Colon (tissue), 2 donors: ENCODE results near the gene AKR1B15.

ENCODE experiments used
- FAIRE-seq: peaks from 2 replicates; lab custom pipeline; 2012; peaks lifted over from hg19 to GRCh38; lab: Jason Lieb, UNC
- donor health status: control.
- donor health status: control.

Gene AKR1B15

DNA sequence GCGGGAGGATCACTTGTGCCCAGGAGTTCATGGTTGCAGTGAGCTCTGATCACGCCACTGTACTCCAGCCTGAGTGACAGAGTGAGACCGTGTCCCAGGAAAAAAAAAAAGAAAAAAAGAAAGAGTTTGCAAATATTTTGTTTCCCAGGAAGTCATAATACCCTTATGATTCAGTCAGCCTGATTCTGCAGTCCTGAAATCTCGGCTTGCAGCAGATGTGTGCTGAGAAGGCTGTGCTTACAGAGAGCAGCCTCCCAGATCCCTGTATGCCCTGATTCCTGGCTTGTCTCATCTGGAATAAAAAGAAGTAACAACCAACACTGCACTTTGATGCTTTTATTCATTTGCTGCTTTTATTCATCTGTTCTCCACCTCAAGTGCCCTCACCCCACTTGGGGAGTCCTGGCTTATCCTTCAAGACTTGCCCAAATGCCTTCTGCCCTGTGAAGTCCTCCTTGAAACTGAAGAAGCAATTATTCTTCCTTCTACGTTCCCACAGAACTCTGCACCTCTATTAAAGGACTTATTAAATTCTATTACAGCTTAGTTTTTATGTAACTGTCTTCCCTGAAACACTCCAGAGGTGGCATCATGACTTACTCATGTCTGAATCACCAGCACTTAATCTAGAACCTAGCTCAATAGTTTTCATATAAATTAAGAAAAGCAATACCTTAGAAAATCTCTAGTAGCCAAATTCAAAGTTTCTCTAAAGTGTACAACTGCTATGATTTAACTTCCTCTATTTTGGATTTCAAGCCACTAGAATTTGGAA lies 70.0 kb downstream of the AKR1B15 start:
- no peak for FAIRE-seq

DNA sequence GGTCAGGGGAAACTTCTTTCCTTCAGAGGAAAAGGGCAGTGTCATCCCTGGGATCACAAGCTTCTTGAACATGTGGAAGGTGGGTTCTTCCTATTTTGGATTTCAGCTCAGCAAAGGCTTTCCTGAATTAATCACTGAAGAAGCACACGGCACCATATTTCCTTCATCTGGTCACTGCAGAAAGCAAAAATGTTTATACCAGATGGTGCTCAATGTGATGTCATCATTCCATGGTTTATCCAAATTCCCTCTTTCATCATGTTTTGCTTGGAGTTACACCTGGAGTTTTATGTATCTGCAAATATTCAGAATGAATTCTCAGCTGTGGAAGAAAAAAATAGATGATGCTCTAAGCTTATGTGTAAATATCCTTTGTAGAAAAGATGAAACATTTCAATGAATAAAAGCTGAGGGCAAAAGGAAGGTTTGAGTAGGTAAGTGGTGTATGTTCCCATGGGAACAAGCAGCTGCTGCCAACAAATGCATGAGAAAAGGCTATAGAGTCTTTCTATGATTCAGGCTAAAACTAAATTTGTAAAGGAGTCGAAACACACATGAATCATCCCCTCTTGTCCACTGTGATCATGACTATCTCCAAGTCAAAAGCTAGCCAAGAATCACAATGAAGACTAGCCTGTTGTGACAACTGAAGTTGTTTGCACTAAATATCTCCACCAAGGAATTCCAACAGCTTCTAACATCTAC lies 70.9 kb downstream of the AKR1B15 start:
- FAIRE-seq: no peak

DNA sequence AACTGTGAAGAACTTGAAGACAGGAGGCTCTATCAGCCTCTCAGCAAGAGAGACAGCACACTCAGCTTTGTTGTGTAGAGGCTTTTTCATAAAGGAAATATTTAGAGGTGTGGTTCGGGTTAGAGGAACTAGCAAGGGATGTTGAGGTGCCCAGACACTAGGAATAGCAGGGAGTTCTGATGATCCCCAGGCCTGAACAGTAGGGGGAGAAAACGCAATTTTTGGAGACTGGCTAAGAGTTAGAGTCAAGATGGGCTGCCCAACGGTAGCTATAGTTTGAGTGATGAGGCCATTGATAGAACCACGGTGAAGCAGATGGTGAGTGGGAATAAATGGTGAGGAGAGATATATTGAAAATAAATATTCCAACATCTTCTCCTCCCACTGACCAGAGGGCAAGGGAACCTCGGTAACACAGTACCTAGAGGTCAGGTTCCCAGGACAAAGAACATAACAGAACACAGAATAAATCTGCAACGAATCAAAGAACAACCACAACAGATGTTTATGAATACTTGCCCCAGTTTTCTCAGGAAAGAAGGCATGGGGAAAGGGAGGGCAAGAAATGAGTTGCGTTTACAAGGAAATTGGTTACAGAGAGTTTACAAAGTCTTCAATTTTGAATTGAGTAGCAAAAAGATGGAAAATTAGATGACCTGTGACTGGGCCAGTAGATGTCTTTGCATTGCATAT lies 73.5 kb downstream of the AKR1B15 start:
- FAIRE-seq: no peak

DNA sequence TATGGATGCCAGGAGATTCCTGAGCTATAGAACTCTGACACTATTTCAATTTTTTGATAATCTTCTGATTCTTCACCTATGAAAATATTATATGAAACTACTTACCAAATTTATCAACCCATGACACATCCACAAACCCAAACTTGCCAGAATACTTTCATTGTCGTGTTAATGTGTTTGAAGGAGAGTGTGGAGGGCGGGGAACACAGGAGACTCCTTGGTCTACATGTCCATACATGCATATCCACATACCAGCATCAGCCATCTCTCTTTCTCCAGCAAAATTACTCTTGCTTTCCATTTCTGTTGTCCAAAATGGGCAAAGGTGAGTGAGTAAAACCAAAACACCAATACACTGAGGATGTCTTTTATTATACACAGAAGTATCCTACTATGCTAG lies 74.3 kb downstream of the AKR1B15 start:
- no peak for FAIRE-seq

DNA sequence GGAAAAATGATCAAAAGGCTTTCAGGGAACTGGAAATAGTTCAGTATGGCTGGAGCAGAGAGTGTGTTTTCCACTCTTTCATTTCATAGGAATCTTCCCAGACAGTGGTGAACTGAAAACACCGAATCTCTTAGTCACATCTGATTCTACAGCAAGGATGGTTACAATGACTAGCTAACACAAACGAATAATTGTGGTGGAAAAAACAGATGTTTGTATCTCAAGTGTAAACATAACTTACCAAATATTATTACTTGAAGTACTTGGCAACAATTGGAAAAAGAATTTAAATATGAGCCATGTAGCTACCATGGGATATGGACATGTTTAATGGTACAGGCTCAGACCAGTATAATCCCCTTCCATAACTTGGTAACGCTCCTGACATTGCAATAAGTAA lies 76.6 kb downstream of the AKR1B15 start:
- FAIRE-seq: no peak

DNA sequence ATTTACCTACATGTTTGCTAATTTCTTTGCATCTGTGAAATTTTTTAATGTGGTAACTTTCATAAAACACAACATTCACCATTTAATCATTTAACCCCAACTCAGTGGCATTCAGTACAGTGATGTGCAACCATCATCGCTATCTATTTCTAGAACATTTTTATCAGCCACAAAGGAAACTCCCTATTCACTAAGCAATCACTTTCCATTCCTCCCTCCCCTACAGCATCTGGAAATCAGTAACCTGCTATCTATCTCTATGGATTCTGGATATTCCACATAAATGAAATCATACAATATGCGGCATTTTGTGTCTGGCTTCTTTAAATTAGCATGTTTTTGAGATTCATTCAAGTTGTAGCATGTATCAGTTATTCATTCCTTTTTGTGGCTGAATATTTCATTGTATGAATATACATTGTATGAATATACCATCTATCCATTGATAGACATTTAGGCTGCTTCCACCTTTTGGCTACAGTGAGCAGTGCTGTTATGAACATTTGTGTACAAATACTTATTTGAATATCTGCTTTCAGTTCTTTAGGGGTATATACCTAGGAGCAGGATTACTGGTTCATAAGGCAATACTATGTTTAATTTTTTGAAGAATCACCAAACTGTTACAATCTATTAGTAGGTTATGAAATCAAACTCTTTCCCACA lies 78.3 kb downstream of the AKR1B15 start:
- FAIRE-seq: no peak

DNA sequence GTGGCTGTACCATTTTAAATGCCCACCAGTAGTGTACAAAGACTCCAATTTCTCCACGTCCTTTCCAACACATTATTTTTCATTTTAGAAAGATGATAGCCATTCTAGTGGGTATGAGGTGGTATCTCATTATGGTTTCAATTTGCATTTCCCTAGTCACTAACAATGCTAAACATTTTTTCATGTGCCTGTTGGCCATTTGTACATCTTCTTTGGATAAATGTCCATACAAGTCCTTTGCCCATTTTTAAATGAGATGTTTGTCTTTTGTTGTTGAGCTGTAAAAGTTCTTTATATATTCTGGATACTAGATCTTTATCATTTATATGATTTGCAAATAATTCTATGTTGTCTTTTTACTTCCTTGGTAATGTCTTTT lies 78.9 kb downstream of the AKR1B15 start:
- FAIRE-seq: no peak

DNA sequence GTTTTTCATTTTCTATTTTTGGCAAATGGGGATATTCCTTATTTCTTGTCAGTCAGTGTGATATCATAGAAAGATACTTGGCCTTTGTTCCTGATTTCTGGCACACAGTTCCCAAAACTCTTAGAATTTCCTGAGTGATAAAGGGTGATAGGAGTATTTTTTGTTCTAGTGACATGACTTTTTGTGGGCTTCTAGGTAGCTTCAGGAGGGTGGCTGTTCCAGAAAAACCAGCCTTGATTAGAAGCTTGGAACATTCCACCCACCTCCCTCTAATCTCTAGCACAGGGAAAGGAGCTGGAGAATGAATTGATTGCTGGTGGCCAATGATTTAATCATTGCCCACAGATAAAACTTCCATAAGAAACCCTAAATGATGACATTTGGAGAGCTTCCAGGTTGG lies 80.5 kb downstream of the AKR1B15 start:
- FAIRE-seq: no peak
